Dedifferentiated amniotic fluid mesenchymal stem cell (primary cell): ENCODE measurements around the gene STAC3.
A peak's percentile ranks its signal among the peaks of the same experiment; 100 is the strongest.
"Not testable (repeated sequence)": the region's sequence is repeated elsewhere in the genome, so short reads cannot be mapped to it uniquely, and the experiment has no call there.

Experiments
- DNase-seq: peaks from one replicate; pipeline ENCODE4 v3.0.0-alpha.2; 2016; ENCODE audit errors: extremely low spot score

Gene STAC3

GRCh38 chr12:57250956-57251355 lies at the start of gene STAC3:
TSS of gene STAC3 (minus strand) at chr12:57251187. CDS start at chr12:57249636, 1,551 bp downstream.
- no peak for DNase-seq

GRCh38 chr12:57299514-57300016 lies 48.6 kb upstream of the STAC3 start:
- DNase-seq, result no peak

- DNase-seq, result no peak
These were observed 45.3 kb upstream of the STAC3 start for GRCh38 chr12:57296291-57296690.

GRCh38 chr12:57282073-57282472 lies 31.1 kb upstream of the STAC3 start:
- DNase-seq, result not testable (repeated sequence)

- peak; percentile 82 for DNase-seq
These were observed 29.4 kb upstream of the STAC3 start for GRCh38 chr12:57280211-57281062.

- no peak for DNase-seq
These were observed 27.7 kb upstream of the STAC3 start for GRCh38 chr12:57278465-57279381.

GRCh38 chr12:57276935-57277563 lies 26.1 kb upstream of the STAC3 start:
- DNase-seq, result peak; percentile 31

- DNase-seq, result not testable (repeated sequence)
These were observed 25.2 kb upstream of the STAC3 start for GRCh38 chr12:57276233-57276632.

- no peak for DNase-seq
These were observed 22.5 kb upstream of the STAC3 start for GRCh38 chr12:57273516-57273915.

GRCh38 chr12:57272337-57273151 lies 21.6 kb upstream of the STAC3 start:
- DNase-seq, result no peak

GRCh38 chr12:57270966-57271470 lies 20.0 kb upstream of the STAC3 start:
- no peak for DNase-seq

GRCh38 chr12:57268264-57268663 lies 17.3 kb upstream of the STAC3 start:
- no peak for DNase-seq

- no peak for DNase-seq
These were observed 15.7 kb upstream of the STAC3 start for GRCh38 chr12:57266681-57267080.

GRCh38 chr12:57263096-57263495 lies 12.1 kb upstream of the STAC3 start:
- no peak for DNase-seq

GRCh38 chr12:57262126-57262822 lies 11.3 kb upstream of the STAC3 start:
- no peak for DNase-seq

GRCh38 chr12:57261428-57261865 lies 10.5 kb upstream of the STAC3 start:
- no peak for DNase-seq

- no peak for DNase-seq
These were observed 9.4 kb upstream of the STAC3 start for GRCh38 chr12:57260366-57260765.

GRCh38 chr12:57258977-57259970 lies 8.3 kb upstream of the STAC3 start:
- no peak for DNase-seq

- no peak for DNase-seq
These were observed 4.9 kb upstream of the STAC3 start for GRCh38 chr12:57255916-57256315.
